Measurements from ENCODE around the gene CDPF1.
"Not testable (repeated sequence)": the region's sequence is repeated elsewhere in the genome, so short reads cannot be mapped to it uniquely, and the experiment has no call there.

Gene CDPF1

DNA sequence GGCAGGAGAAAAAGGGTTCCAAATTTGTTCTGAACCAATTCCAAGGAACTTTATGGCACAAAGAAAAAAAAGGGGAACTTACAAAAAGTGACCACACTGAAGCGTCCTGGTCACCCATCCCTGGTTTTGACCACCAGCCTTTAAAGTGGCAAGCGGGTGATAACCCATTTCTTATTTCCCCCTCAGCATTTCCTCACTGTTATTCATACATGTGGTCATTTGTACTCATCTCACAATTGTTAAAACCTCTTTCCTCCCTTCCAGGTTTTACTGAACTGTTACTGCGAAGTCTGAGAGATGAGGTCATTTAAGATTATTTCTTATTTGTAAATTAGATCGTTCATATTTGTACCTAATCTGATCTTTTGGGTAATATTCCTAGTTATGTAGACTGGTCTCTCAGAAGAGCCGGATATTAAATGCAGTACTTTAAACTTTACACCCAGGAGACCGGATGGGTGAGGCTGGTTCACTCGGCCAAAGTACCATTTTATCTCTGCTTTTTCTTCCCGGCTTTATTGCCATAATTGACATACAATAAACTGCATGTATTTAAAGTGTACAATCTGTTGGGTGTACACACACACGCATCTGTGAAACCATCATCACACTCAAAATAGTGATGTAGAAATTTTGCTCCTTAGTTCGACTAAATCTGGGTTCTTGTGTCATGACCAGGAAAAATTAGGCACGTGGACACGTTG, 47.0 kb downstream of the CDPF1 start:
- DNase-seq (ENCODE audit: low read depth) = no peak
- H3K4me3 ChIP-seq (ENCODE audit: low read length) = no peak overlapping the region
- TF ChIP-seq, protein P1, sequence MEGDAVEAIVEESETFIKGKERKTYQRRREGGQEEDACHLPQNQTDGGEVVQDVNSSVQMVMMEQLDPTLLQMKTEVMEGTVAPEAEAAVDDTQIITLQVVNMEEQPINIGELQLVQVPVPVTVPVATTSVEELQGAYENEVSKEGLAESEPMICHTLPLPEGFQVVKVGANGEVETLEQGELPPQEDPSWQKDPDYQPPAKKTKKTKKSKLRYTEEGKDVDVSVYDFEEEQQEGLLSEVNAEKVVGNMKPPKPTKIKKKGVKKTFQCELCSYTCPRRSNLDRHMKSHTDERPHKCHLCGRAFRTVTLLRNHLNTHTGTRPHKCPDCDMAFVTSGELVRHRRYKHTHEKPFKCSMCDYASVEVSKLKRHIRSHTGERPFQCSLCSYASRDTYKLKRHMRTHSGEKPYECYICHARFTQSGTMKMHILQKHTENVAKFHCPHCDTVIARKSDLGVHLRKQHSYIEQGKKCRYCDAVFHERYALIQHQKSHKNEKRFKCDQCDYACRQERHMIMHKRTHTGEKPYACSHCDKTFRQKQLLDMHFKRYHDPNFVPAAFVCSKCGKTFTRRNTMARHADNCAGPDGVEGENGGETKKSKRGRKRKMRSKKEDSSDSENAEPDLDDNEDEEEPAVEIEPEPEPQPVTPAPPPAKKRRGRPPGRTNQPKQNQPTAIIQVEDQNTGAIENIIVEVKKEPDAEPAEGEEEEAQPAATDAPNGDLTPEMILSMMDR (conservative IDR thresholded peaks at IDR 0.05; ENCODE audit: low read depth, low read length) = no peak

DNA sequence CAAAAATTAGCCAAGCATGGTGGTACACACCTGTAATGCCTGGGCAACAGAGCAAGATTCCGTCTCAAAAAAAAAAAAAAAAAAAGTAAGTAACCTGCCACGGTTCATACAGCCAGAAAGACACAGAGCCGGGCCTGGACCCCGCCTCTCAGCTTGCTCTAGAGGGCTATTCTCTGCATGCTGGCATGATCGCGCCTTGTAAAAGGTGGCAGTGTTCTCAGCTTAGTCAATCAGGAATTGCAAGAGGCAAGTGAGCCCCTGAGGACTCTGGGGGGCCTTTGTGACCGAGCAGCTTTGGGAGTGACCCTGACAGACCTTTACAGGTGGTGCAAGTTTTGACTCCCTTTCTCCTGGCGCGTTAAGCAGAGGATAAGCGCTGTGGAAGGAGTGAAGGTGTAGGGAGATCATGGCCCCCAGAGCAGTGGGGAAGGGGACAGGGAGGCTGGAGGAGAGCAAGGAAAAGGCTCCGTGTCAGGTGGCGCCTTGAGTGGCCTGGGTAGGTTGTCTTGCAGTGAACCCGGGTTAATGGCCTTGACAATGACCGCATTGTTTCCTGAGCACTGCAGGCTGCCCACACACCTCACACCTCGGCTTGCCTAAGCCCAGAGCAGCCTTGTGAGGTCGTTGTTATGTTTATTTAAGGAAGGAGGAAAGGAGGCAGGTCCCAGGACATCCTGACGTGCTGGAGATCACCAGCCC, 48.9 kb downstream of the CDPF1 start:
- TF ChIP-seq, protein P1 (conservative IDR thresholded peaks at IDR 0.05; ENCODE audit: low read depth, low read length) = no peak
- DNase-seq (ENCODE audit: low read depth) = peak; percentile 31
- no peak overlapping the region for H3K4me3 ChIP-seq (ENCODE audit: low read length)

DNA sequence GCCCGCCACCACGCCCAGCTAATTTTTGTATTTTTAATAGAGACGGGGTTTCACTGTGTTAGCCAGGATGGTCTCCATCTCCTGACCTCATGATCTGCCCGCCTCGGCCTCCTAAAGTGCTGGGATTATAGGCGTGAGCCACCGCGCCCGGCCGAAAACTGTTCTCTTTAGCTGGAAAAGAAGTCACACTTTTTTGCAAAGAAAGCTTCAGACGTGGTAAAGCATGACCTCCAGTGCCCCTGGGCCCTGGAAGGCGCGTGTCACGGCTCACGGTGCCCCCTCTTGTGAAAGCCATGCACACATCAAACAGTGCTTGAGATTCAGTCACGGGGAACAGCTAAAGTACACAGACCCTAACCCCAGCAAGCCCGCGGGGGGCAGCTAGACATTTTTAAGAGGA, 51.3 kb downstream of the CDPF1 start:
- not testable (repeated sequence) for H3K4me3 ChIP-seq (ENCODE audit: low read length); DNase-seq (ENCODE audit: low read depth)

DNA sequence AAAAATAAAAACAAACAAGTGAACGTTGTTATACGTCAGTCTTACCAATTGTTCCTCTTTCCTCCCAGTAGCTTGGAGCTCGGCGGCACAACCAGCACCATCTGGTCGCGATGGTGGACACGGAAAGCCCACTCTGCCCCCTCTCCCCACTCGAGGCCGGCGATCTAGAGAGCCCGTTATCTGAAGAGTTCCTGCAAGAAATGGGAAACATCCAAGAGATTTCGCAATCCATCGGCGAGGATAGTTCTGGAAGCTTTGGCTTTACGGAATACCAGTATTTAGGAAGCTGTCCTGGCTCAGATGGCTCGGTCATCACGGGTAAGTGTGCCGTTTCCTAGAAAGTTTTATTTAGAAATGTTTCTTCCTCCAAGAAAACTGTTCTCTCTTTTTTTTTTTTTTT, 51.8 kb downstream of the CDPF1 start:
- TF ChIP-seq, protein P1 (conservative IDR thresholded peaks at IDR 0.05; ENCODE audit: low read depth, low read length) = no peak
- DNase-seq (ENCODE audit: low read depth) = no peak

DNA sequence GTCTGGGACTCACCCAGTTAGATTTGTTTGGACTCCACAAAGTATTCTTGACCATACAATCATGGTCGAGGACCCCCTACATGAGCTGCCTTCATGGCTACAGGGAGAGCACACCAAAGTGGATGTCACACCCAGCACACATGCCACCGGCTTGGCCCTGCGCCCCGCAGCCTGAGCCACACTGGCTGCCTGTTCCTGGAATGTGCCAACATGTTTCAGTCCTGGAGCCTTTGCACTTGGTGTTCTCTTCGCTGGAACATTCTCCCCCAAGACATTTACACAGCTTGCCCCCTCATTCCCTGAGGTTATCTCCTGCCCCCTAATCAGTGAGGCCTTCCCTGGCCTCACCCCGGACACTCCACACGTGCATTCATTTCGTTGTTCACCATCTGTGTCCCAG, 53.8 kb downstream of the CDPF1 start:
- no peak overlapping the region for H3K4me3 ChIP-seq (ENCODE audit: low read length)
- TF ChIP-seq, protein P1 (conservative IDR thresholded peaks at IDR 0.05; ENCODE audit: low read depth, low read length) = no peak
- no peak for DNase-seq (ENCODE audit: low read depth)

More for the DNA sequence above, 51.8 kb downstream of the CDPF1 start:
- no peak overlapping the region for H3K4me3 ChIP-seq (ENCODE audit: low read length)

DNA sequence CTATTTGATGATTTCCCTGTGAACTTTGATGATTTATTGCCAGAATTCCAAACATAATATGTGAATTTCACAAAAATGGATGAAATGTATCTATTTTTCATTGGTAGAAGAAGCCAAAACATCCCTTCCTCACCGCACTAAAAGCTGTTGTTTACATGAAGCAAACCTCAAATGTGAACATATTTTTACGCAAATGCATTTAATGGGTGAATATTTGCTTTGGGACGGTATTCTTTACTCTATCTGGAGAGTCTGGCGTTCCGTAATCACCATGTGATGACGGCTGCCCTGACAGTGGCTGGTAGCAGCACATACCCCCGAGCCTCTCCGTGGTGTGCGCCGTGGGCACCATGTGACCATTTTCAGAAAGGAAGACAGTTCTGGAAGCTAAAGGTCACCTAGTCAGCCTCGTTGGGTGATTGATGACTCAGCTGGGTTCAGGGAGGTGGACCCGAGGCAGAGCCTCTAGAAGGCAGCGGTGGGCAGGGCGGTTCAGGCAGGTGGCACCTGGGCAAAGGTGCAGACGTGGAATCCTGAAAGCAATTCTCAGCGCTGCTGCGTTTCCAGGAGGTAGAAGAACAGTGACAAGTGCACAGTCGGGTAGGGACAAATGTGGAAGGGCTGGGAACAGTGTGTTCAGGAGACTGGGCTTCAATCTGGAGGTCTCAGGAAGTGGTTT, 54.5 kb downstream of the CDPF1 start:
- no peak for DNase-seq (ENCODE audit: low read depth)
- TF ChIP-seq, protein P1 (conservative IDR thresholded peaks at IDR 0.05; ENCODE audit: low read depth, low read length) = no peak
- no peak overlapping the region for H3K4me3 ChIP-seq (ENCODE audit: low read length)

Data from retinal pigment epithelial cell (primary cell).